ENCODE measurements around the gene KCNJ9.
A peak's percentile ranks its signal among the peaks of the same experiment; 100 is the strongest.

Gene KCNJ9

GRCh38 chr1:160097911-160098851 lies 16.8 kb downstream of the KCNJ9 start, which contains the start of gene IGSF8:
TSS of gene IGSF8 (minus strand) at chr1:160098619. CDS start at chr1:160098472, 147 bp downstream.
- no peak for TF ChIP-seq CTCF (IDR thresholded peaks at IDR 0.05; ENCODE audit: low read length, missing control alignments)
- peak within 1 kb of the TSS; percentile 70 for H3K4me3 ChIP-seq (replicated peaks; ENCODE audit: low read depth, low read length)
- DNase-seq (ENCODE audit: low read depth) = peak; percentile 78

GRCh38 chr1:160098852-160099561 lies 17.7 kb downstream of the KCNJ9 start:
- no peak for TF ChIP-seq CTCF (IDR thresholded peaks at IDR 0.05; ENCODE audit: low read length, missing control alignments)
- H3K4me3 ChIP-seq (replicated peaks; ENCODE audit: low read depth, low read length) = peak overlapping the region; percentile 70

GRCh38 chr1:160099716-160100375 lies 18.5 kb downstream of the KCNJ9 start:
- H3K4me3 ChIP-seq (replicated peaks; ENCODE audit: low read depth, low read length) = no peak overlapping the region
- no peak for DNase-seq (ENCODE audit: low read depth)
- TF ChIP-seq CTCF (IDR thresholded peaks at IDR 0.05; ENCODE audit: low read length, missing control alignments) = no peak

More at GRCh38 chr1:160098852-160099561, 17.7 kb downstream of the KCNJ9 start:
- DNase-seq (ENCODE audit: low read depth) = peak; percentile 92

GRCh38 chr1:160101037-160101716 lies 19.8 kb downstream of the KCNJ9 start:
- no peak overlapping the region for H3K4me3 ChIP-seq (replicated peaks; ENCODE audit: low read depth, low read length)
- TF ChIP-seq CTCF (IDR thresholded peaks at IDR 0.05; ENCODE audit: low read length, missing control alignments) = peak; percentile 87
- DNase-seq (ENCODE audit: low read depth) = peak; percentile 72

GRCh38 chr1:160101717-160102522 lies 20.6 kb downstream of the KCNJ9 start:
- no peak overlapping the region for H3K4me3 ChIP-seq (replicated peaks; ENCODE audit: low read depth, low read length)
- no peak for DNase-seq (ENCODE audit: low read depth)
- no peak for TF ChIP-seq CTCF (IDR thresholded peaks at IDR 0.05; ENCODE audit: low read length, missing control alignments)

Data from fibroblast of pulmonary artery (primary cell).